GM12878 (cell line): ENCODE data around the gene PPP1R9B. TPM values are rescaled to one million over a fixed set of nuclear protein-coding genes. Genes with fewer than 3 reads are reported as not detected.

Source experiments
- ATAC-seq: fragments of 200-7000 bp; cut with Tn5 transposase; 3 replicates; pipeline ENCODE4 v1.9.1; 2020; ENCODE audit warnings: mild to moderate bottlenecking, moderate library complexity
- BruUV-seq: library from RNA; stranded (reverse); fragments of 400-500 nt; replicated peaks from 2 replicates; lab custom pipeline; 2021; lab: Mats Ljungman, UMichigan
- CTCF ChIA-PET: fragments of 300-600 bp; sonication (Branson Sonifier 250); formaldehyde crosslinking; extraction: SDS; loops from one replicate; lab custom pipeline; 2021; ENCODE audit warnings: inconsistent platforms; lab: Yijun Ruan, JAX
- POLR2A ChIA-PET: fragments of 350-600 bp; formaldehyde crosslinking; extraction: SDS; loops from one replicate; lab custom pipeline; 2021; ENCODE audit warnings: inconsistent platforms; lab: Charles Lee
- RAD21 ChIA-PET: fragments of 300-600 bp; sonication (Branson Sonifier 250); formaldehyde crosslinking; loops from one replicate; lab custom pipeline; 2023; ENCODE audit warnings: antibody characterized with exemption; ENCODE audit not compliant: unreplicated experiment; lab: Charles Lee
- SMC1A ChIA-PET: fragments of 300-600 bp; sonication (Branson Sonifier 250); formaldehyde crosslinking; loops from one replicate; lab custom pipeline; 2023; ENCODE audit not compliant: unreplicated experiment, uncharacterized antibody; lab: Charles Lee
- DNase-seq: peaks from one replicate; pipeline ENCODE4 v3.0.0-alpha.2; 2011; ENCODE audit warnings: low read depth, low spot score
- FAIRE-seq: peaks from 3 replicates; lab custom pipeline; 2011; peaks lifted over from hg19 to GRCh38; lab: Jason Lieb, UNC
- H2AFZ ChIP-seq: 2 replicates; pipeline ENCODE4 v1.6.0; 2011; ENCODE audit warnings: low read depth, low read length, control low read depth; ENCODE audit not compliant: control insufficient read depth
- H3K27ac ChIP-seq: 2 replicates; pipeline ENCODE4 v1.5.1; 2011; ENCODE audit warnings: control low read depth; ENCODE audit not compliant: control insufficient read depth, insufficient read depth
- H3K27me3 ChIP-seq, 2 experiments: replicated peaks in 1 of 2; 2 replicates each; pipeline versions ENCODE4 v1.6.0 to v1.6.1; 2011; ENCODE audit warnings: low read length in 1 of 2; ENCODE audit not compliant: control insufficient read depth in 2 of 2, insufficient read depth in 2 of 2
- H3K36me3 ChIP-seq, 2 experiments: 2 replicates each; pipeline ENCODE4 v1.5.1; 2011; ENCODE audit warnings: low read length in 1 of 2; ENCODE audit not compliant: control insufficient read depth in 2 of 2, insufficient read depth in 2 of 2
- H3K4me1 ChIP-seq: 2 replicates; pipeline ENCODE4 v1.6.1; 2011; ENCODE audit warnings: mild to moderate bottlenecking, low read length, moderate library complexity, mixed read lengths; ENCODE audit not compliant: control insufficient read depth, insufficient read depth
- H3K4me2 ChIP-seq: 2 replicates; pipeline ENCODE4 v1.6.0; 2011; ENCODE audit warnings: control low read depth; ENCODE audit not compliant: control insufficient read depth, insufficient read depth
- H3K4me3 ChIP-seq: fragments of 200-600 bp; sonication (generic); 2 replicates; pipeline ENCODE4 v1.5.1; 2016
- H3K79me2 ChIP-seq: 2 replicates; pipeline ENCODE4 v1.6.0; 2011; ENCODE audit warnings: low read length; ENCODE audit not compliant: control insufficient read depth, insufficient read depth
- H3K9ac ChIP-seq: 2 replicates; pipeline ENCODE4 v1.8.0; 2011; ENCODE audit warnings: low read length, control low read depth, mixed read lengths; ENCODE audit not compliant: control insufficient read depth, insufficient read depth
- H3K9me3 ChIP-seq: replicated peaks from 3 replicates; pipeline ENCODE4 v1.5.1; 2011; ENCODE audit warnings: mild to moderate bottlenecking, low read length; ENCODE audit not compliant: control insufficient read depth, insufficient read depth
- H4K20me1 ChIP-seq: 2 replicates; pipeline ENCODE4 v1.6.0; 2011; ENCODE audit not compliant: control insufficient read depth, insufficient read depth
- ASH2L ChIP-seq: fragments of 300-600, 200-600 bp; sonication (generic); IDR thresholded peaks from 2 replicates; pipeline ENCODE4 v1.6.1; 2017; ENCODE audit warnings: low read depth, mild to moderate bottlenecking, borderline replicate concordance
- ATF2 ChIP-seq: IDR thresholded peaks from 2 replicates; pipeline ENCODE4 v1.6.1; 2012; ENCODE audit warnings: low read length, inconsistent platforms
- CBX5 ChIP-seq: sonication (generic); IDR thresholded peaks from 2 replicates; pipeline ENCODE4 v1.6.1; 2016; ENCODE audit warnings: low read depth, moderate library complexity, mild to moderate bottlenecking, inconsistent platforms
- EED ChIP-seq: sonication (generic); IDR thresholded peaks from 2 replicates; pipeline ENCODE4 v1.6.1; 2016; ENCODE audit warnings: antibody characterized with exemption, low read depth
- EP300 ChIP-seq, 2 experiments: fragments of 150-350 bp in 1 of 2; IDR thresholded peaks; 2 replicates each; pipeline ENCODE4 v1.6.1; 2011 to 2012; ENCODE audit warnings: low read depth in 2 of 2, low read length in 2 of 2, borderline replicate concordance in 1 of 2, improper control_type of control experiment in 1 of 2, inconsistent platforms in 1 of 2; ENCODE audit not compliant: control insufficient read depth in 1 of 2
- FOS ChIP-seq: IDR thresholded peaks from 3 replicates; pipeline ENCODE4 v1.6.1; 2011; ENCODE audit warnings: borderline replicate concordance; ENCODE audit not compliant: insufficient read length; ENCODE audit errors: extremely low read depth
- HDGF ChIP-seq: fragments of 450-650 bp; IDR thresholded peaks from 2 replicates; pipeline ENCODE4 v1.6.1; 2016; ENCODE audit warnings: antibody characterized with exemption
- IKZF2 ChIP-seq, 2 experiments: fragments of 450-650 bp; IDR thresholded peaks; 2 replicates each; pipeline ENCODE4 v1.6.1; 2017; ENCODE audit warnings: mild to moderate bottlenecking in 2 of 2, moderate library complexity in 2 of 2
- MLLT1 ChIP-seq: fragments of 450-650 bp; IDR thresholded peaks from 2 replicates; pipeline ENCODE4 v1.6.1; 2016; ENCODE audit warnings: mild to moderate bottlenecking
- MXI1 ChIP-seq: fragments of 150-350 bp; IDR thresholded peaks from 2 replicates; pipeline ENCODE4 v1.6.1; 2011; ENCODE audit warnings: low read depth, mild to moderate bottlenecking, inconsistent platforms, low read length, improper control_type of control experiment
- NR2C1 ChIP-seq: fragments of 450-650 bp; IDR thresholded peaks from 2 replicates; pipeline ENCODE4 v1.6.1; 2017; ENCODE audit warnings: antibody characterized with exemption, mild to moderate bottlenecking, moderate library complexity
- NR2F1 ChIP-seq: fragments of 450-650 bp; conservative IDR thresholded peaks from 2 replicates; pipeline ENCODE4 v1.6.1; 2017; ENCODE audit warnings: mild to moderate bottlenecking
- NRF1 ChIP-seq: conservative IDR thresholded peaks from 2 replicates; pipeline ENCODE4 v1.6.1; 2011; ENCODE audit warnings: mild to moderate bottlenecking, low read depth, low read length, improper control_type of control experiment
- USF1 ChIP-seq: IDR thresholded peaks from 2 replicates; pipeline ENCODE4 v1.6.1; 2011; ENCODE audit warnings: borderline replicate concordance, low read depth, mild to moderate bottlenecking, moderate library complexity, mixed read lengths, low read length; ENCODE audit not compliant: insufficient read depth; ENCODE audit errors: extremely low read length
- ZNF217 ChIP-seq: fragments of 450-650 bp; IDR thresholded peaks from 2 replicates; pipeline ENCODE4 v1.6.1; 2017; ENCODE audit warnings: antibody characterized with exemption, mild to moderate bottlenecking
- WGBS: methylation state at CpG from one replicate; pipeline ENCODE4 v1.1.6; 2016; ENCODE audit warnings: low lambda C conversion rate; ENCODE audit not compliant: insufficient replicate concordance, insufficient coverage; ENCODE audit errors: missing lambda C conversion rate; 5-methylcytosine and 5-hydroxymethylcytosine counted together
- in situ Hi-C: fragments of 300-500 bp; cut with MboI; formaldehyde crosslinking; loops from 9 replicates; pipeline ENCODE4 v1.14.3; 2018; ENCODE audit warnings: mixed read lengths
- intact Hi-C: fragments of 100-400 bp; cut with micrococcal nuclease; formaldehyde crosslinking; loops from one replicate; pipeline ENCODE4 v1.14.2; 2022; ENCODE audit not compliant: unreplicated experiment
- polyA plus RNA-seq, 11 experiments: library from polyadenylated mRNA; depleted of rRNA in 4 of 11; unstranded in 6 of 11; stranded (reverse) in 5 of 11; fragments of >200 nt; fragmentation: Nextera tagmentation in 4 of 11; fragmentation: Illumina TruSeq in 1 of 11; extraction: Ambion mirVana in 4 of 11; extraction: Trizol in 1 of 11; gene quantifications; 1 replicate in 1 of 11; 2 replicates in 10 of 11; pipeline versions ENCODE4 v1.2.1 to v1.2.3, GENCODE V29; 2011 to 2016; ENCODE audit warnings: inconsistent platforms in 2 of 11, missing spikeins in 2 of 11, low read depth in 1 of 11
- total RNA-seq, 4 experiments: library from RNA; depleted of rRNA in 3 of 4; stranded (reverse); fragments of >200 nt in 3 of 4; fragmentation: Illumina TruSeq in 1 of 4; extraction: Trizol in 1 of 4; gene quantifications; 2 replicates each; pipeline versions ENCODE4 v1.2.1 to v1.2.3, GENCODE V29; 2013 to 2021
- TF ChIP-seq, protein P1 (sequence below): fragments of 150-350 bp; IDR thresholded peaks from 2 replicates; pipeline ENCODE4 v1.6.1; 2014; ENCODE audit warnings: mild to moderate bottlenecking, low read depth, low read length

The PPP1R9B gene
- total and polyA plus RNA-seq, 10 of the 15 experiments (the other 5 are each of a cell fraction or from before 2014, with no cell fraction given) = 0.20 to 107 (median 37.5) TPM

GRCh38 chr17:50139185-50139783 is 11.2 kb downstream of the PPP1R9B start:
- BruUV-seq = no TSS peak
- POLR2A ChIA-PET = interaction anchor here (0.6 to 1.4 kb wide), 6 partner anchors 8 to 22 kb away, joined by 3 to 6 read pairs (median 4); partner anchors contain the start of gene PPP1R9B
- intact Hi-C loops (no loop called here), in situ Hi-C loops (no loop called here)
- CTCF ChIA-PET = interaction anchor here (0.5 to 6.9 kb wide), 21 partner anchors 8 to 133 kb away, joined by 3 to 87 read pairs (median 8); partner anchors contain the start of genes COL1A1, PDK2, PPP1R9B and SAMD14
- Histone ChIP-seq H2AFZ (no peak overlapping the region), H3K9ac (no peak overlapping the region), H4K20me1 (peaks cover 22% of the 10 kb centered on the region), H3K9me3 (no peaks in the 10 kb centered on the region), H3K79me2 (peaks cover 25% of the 10 kb centered on the region), H3K4me2 (no peak overlapping the region), H3K36me3 (peaks cover 61 to 79% of the 10 kb centered on the region in 2 experiments), H3K27me3 (no peaks in the 10 kb centered on the region), H3K27ac (no peak overlapping the region), H3K4me1 (peaks cover 28% of the 10 kb centered on the region), H3K4me3 (no peak overlapping the region)
- SMC1A ChIA-PET = interaction anchor here (1.0 to 3.7 kb wide), 8 partner anchors 9 to 45 kb away, joined by 3 to 29 read pairs (median 6); no protein-coding TSS in a partner anchor
- DNase-seq = no peak
- FAIRE-seq = no peak
- ATAC-seq = no peak
- RAD21 ChIA-PET = interaction anchor here (0.6 to 1.7 kb wide), 8 partner anchors 9 to 39 kb away, joined by 3 to 7 read pairs (median 3); no protein-coding TSS in a partner anchor
- 88% methylated on average over 15 of the region's 15 CpGs for WGBS
- TF ChIP-seq EP300 (IDR thresholded peaks at IDR 0.05; ENCODE audit: borderline replicate concordance in 1 of 2, control insufficient read depth in 1 of 2, low read depth in 2 of 2, low read length in 2 of 2) = no peak
- TF ChIP-seq EED = no peak
- TF ChIP-seq HDGF = no peak
- TF ChIP-seq FOS = no peak
- no peak for TF ChIP-seq MLLT1
- TF ChIP-seq, protein P1, sequence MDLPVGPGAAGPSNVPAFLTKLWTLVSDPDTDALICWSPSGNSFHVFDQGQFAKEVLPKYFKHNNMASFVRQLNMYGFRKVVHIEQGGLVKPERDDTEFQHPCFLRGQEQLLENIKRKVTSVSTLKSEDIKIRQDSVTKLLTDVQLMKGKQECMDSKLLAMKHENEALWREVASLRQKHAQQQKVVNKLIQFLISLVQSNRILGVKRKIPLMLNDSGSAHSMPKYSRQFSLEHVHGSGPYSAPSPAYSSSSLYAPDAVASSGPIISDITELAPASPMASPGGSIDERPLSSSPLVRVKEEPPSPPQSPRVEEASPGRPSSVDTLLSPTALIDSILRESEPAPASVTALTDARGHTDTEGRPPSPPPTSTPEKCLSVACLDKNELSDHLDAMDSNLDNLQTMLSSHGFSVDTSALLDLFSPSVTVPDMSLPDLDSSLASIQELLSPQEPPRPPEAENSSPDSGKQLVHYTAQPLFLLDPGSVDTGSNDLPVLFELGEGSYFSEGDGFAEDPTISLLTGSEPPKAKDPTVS = no peak
- TF ChIP-seq ZNF217 = no peak
- no peak for TF ChIP-seq NR2F1
- TF ChIP-seq MXI1 = no peak
- no peak for TF ChIP-seq CBX5
- no peak for TF ChIP-seq IKZF2 (IDR thresholded peaks at IDR 0.05)
- no peak for TF ChIP-seq NR2C1
- TF ChIP-seq ASH2L = no peak
- no peak for TF ChIP-seq NRF1
- TF ChIP-seq USF1 = no peak
- TF ChIP-seq ATF2 = no peak
